NCI-H1048 (cell line): ENCODE data around the gene COP1.

ENCODE experiments used
- DNase-seq: peaks from one replicate; lab custom pipeline; 2025; lab: John Stamatoyannopoulos, UW

COP1 gene

DNA sequence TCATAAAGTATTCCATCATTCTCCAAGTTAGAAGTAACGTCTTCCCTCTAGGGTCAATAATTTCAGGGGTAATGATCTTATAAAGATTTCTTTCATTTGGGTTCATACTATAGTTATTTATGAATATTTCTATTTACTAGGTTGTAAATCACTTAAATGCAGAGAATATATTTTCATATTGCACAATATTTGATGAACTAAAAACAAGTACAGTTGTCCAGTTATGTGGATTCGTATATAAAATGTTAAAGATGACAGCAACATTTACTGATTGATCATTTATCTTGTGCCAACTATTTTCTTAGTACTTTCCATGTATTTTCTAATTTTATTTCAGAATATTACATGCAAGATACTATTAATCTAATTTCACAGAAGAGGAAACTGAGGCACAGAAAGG, 243.3 kb downstream of the COP1 start:
- DNase-seq, result no peak

DNA sequence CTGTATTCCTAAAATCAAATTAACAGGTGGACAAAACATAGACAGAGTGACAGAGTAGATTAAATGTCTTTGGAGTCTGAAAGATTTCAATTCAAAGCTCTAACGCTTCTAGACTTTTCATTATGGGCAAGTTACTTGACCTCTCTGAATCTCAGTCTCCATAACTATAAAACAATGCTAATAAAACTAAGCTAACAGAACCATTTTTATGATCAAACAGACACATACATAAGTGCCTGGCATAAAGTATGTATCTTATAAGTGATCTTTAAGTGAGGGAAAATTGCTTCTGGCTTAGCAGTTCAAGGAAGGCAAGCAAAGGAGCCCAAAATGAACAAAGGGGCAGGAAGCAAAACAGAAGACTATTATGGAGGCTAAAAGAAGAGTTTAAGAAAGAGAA, 246.9 kb downstream of the COP1 start:
- DNase-seq, result no peak

DNA sequence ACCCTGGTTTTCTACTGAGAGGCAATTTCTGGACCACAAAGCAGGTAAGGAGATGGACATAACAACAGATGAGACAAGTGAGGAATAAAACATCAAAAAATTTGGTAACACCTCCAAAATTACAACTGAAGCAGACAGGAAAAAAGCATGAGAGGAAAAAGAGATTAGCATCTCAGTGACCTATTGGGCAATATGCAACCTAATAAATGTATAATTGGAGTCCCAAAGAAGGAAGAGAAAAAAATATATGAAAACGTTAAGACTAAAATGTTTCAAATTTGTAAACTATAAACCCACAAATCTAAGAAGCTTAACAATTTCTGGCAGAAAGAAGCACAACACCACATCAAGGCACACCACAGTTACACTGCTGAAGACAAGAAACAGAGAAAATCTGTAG, 255.5 kb downstream of the COP1 start:
- no peak for DNase-seq

DNA sequence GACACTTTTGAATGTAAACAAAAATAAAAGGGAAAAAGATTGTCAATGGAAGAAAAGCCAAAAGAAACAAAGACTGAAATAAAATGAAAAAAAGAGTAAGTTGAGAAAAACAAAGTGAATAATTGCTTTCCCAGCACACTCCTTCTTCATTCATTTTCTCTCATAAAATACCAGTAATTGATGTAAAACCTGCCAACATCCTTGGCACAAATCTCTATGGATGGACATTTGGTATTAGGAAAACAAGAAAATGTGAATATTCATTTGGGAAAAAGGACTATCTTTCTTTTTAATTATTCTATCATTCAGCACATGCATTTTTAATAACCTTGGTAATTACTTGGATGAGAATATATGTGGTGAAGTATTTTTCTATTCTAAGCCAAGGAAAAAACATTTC, 259.3 kb downstream of the COP1 start:
- DNase-seq, result no peak

DNA sequence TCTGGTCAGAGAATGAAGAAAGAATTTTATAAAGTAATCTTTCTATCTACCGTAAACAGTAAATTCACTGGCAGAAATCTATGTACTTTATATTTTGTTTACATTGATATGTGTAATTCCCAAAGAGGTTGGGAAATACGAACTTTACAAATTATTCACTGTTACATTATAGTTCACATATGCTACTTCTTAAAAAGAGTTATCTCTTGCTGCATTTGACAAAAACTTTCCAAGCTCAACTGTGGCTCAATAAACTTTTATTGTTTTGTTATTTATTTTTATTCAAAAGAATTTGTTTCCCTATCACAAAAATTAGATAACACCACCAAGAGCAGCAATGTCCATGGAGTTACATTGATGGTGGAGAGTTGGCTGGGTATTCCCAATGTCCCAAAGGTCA, 262.5 kb downstream of the COP1 start:
- DNase-seq, result no peak

DNA sequence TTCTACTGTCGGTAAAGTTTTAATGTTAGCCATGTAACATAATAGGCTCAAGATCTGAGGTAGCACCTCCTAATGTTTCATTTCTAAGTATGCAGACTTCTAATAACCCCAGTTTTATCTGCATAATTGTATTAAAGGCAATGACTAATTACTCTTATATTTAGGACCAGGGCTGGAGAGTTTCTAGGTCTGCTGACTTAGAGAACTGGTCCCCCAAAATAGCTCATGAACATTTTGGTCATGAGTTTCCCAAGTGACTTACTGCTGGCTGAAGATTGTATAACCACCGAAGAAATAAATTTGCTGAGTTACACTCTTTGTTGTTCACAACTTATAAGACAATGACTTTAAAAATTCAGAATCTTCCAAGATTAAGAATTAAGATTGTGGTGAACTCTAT, 265.9 kb downstream of the COP1 start:
- no peak for DNase-seq

GRCh38 chr1:175936736-175937135, 270.4 kb downstream of the COP1 start:
- no peak for DNase-seq

DNA sequence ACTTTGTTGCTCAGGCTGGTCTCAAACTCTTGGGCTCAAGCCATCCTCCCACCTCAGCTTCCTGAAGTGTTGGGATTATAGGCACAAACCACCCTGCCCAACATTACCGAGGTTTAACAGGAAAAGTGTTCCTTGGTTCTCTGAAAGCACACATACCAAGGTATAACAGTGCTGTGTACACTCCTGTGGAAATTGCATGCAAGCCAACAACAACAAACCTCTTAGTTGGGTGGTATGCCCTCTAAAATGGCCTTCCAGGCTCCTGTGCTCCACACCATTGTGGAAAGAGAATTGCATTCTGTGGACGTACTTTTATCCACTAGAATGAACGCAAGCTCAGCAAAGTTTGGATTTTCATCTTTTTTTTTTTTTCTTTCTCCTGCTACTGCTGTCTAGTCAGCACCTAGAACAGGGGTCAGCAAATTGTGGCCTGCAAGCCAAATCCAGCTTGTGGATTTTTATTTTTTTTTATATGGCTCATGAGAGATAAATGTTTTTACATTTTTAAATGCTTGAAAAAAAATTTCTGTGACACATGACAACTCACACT, 271.4 kb downstream of the COP1 start:
- no peak for DNase-seq

- no peak for DNase-seq
Measured at GRCh38 chr1:175935166-175935565, 271.9 kb downstream of the COP1 start.

- no peak for DNase-seq
Measured at GRCh38 chr1:175933801-175934200, 273.3 kb downstream of the COP1 start.

DNA sequence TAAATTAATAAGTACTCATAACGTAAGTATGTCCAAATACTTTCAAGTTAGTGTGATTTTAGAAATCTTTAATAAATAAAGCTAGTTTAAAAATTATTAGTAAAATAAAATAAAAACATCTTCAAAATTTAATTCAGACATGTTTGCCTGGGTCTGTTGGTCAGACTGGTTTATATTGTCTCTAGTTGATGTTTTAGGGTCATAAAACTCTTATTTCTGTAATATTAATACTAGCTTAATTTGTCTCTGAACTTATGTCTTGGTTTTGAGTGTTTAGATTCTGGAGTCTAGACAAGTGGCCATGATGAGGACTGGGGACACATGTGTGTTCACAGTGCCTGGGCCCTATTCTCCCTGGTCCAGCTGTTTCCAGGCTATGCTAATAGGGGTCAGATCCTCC, 279.1 kb downstream of the COP1 start:
- no peak for DNase-seq

DNA sequence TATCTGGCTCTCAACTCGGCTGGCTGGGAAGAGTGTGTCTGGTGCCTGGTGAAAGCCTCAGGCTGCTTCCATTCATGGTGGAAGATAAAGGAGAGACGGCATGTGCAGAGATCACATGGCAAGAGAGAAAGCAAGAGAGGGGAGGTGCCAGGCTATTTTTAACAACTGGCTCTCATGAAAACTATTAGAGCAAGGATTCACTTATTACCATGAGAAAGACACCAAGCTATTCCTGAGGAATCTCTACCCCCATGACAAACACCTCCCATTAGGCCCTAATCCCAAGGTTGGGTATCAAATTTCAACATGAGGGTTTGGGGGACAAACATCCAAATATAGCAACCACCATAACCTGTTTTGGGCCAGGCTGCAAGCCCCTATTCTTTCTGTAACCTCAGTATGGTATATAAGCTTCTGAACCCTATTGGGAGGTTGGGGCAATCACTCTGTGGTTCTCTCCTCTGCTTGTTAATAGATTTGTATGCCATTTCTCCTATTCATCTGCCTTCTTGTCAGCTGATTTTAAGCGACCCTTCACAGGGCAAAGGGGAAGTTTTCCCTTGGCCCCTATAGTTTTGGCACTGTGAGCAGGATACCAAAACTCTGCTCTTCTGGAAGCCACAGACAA, 284.7 kb downstream of the COP1 start:
- DNase-seq, result no peak

DNA sequence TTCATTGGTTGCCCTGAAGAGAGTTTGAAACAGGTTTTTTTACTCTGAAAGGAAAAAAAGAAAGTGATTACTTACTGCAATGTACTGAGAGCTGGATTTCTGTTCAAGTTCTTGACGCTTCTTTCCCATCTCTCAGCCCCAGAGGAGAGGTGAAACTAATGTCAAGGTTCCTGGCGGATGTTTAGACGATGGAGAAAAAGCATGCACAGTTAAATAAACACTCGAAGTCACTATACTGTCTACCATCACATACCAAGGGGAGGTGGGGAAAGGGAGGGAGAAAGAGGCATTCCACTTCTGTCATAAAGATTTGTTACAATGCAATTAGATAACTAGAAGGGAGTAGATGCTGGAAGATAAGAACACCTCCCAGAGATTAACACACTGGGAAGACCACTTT, 286.7 kb downstream of the COP1 start:
- DNase-seq, result no peak

DNA sequence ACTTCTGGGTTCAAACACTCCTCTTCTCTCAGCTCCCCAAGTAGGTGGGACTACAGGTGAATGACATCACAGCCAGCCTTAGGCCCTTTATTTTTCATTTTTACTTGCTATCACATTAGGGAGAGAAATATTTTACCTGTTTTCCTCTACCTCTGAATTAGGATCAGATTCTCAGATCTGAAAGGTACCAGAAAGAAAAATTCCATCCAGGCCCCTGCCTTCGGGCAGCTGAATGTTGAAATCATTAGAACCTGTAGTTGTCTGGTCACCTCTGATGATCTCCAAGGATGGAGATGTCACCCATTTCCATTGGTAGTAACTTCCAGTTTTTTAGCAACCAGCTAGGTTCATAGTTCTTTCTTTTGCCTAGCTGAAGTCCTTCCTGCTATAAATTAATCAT, 288.1 kb downstream of the COP1 start:
- DNase-seq, result no peak

DNA sequence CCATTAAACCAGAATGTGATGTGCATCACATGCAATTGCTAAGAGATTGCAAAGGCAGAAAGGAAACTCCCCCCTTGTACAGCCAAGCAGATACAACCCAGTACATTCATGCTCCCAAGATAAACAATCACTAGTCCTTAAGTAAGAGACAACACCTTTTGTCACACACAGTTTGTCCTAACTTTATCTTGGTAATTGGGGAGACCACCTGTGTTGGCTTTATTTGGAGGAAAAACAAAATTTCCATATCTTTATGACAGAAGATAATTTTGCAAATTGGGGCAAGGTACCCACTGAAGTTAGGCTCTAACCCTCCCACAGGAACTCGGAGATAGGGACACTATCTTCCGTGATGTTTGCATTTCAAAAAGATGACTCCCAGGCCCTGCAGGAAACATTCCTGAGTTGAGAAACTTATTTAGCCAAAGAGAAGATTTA, 288.7 kb downstream of the COP1 start:
- no peak for DNase-seq

DNA sequence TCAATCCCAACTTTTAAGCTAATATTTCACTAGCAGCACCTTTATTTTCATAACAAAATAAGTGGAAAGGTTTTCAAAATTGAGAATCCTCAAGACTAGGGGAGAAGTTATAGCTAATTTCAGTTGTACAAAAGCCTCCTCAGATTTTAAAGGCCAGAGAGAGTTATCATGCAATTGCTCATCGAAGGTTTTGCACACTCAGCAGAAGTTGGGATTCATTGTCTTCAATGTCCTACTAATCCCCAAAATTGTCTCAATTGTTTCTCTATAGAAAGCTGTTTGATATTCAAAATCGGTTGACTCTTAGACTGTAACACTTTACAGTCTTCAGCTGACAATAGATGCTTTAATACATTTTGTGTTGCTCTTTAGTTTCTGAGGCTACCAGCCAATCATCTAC, 293.0 kb downstream of the COP1 start:
- no peak for DNase-seq

DNA sequence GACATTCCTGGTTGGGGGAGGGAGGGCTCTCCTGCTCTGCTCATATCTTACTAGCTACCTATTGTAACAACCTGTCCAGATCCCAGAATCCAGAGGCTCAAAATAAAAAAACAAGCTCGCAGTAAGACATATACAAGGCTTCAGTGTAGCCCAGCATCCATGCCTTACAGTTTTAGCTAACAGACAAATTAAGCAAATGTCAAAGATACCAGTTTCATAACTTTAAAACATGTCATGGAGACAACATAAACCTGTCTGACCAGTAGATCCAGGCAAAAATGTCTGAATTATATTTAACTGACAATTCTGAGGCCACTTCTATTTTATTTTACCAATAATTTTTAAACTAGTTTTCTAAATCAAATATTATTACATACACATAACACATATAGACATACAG, 295.9 kb downstream of the COP1 start:
- DNase-seq, result no peak

DNA sequence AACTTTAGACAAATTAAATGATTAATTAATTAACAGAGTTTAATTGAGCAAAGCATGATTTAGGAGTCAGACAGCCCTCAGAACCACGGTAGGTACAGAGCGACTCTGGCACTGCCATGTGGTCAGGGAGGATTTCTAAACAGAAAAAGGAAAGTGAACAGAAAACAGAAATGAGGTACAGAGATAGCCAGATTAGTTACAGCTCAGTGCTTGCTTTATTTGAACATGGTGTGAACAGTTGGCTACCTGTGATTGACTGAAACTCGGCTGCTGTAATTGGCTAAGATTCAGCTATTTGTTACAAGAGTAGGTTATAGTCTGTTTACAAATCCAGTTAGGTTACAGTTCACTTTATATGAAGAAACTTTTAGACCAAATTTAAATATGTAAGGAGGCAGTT, 300.7 kb downstream of the COP1 start:
- no peak for DNase-seq

DNA sequence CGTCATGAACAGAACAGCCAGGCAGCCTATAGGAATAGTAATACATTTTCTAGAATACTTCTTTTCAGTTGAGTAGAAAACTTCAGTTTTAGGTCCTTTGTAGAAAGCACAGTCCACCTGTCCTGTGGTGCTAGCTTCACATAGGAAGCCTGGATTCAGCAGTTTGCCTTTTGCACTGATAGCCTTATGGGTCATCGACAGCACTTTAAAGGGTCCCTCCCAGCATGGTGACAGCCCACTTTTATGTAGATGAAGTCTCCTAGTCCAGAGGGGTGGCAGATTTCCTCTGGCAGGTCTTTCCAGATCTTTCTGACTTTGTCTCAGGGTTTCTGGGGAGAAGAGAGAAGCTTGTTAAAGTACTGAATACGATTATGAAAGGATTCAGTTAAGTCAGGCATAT, 302.3 kb downstream of the COP1 start:
- DNase-seq, result no peak

DNA sequence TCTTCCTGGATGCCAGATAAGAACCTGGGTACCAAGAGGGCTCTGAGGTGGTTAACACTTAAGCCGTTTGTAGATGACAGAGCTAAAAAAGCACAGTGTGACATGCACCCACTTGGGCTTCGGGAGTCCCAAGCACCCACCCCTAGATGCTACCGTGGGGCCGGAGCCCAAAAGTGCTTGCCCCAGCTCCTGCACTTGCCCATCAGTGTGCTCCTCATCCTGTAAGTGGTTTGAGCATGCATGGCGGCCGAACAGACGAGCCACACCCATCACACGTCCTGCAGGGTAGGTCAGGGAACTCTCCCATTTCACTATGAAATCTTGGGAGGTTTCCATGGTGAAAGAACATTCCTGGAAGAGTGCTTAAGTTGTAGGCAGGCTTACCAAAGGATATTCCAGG, 304.8 kb downstream of the COP1 start:
- DNase-seq, result no peak

GRCh38 chr1:175901076-175901836, 305.8 kb downstream of the COP1 start:
- DNase-seq, result no peak

DNA sequence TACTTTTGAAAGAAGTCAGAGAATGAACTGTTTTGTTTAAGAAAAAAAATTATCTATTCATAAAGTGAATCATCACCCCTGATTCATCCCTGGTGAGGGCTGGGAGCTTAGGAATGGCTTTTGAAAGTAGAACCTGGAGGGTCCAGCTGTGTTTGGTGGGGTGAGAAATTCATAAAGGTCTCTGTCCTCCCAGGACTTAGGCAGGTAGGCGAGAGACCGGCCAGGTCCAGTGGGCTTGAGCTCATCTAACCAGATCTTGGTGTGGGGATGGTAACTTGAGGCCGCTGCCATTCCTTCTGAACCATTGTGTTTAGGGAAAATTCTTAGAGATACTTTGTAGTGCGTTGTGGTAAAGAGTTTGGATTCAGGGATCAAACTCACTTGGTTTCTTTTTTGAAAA, 306.9 kb downstream of the COP1 start:
- DNase-seq, result no peak

DNA sequence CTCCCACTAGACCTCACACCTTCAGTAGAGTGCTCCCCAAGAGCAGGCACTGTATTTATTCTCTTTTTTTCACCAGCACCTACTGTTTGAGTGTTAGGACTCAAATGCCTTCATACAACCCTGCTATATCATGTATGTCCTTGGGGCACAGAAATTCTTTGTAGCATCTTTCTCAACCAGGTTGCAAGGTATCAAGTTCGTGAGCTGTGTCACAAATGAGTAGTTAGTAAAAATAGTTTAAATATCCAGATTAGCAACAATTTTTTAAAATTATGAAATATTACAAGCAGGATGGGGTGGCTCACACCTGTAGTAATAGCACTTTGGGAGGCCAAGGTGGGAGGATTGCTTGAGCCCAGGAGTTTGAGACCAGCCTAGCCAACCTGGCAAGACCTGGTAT, 311.1 kb downstream of the COP1 start:
- no peak for DNase-seq
